DOHH2 (cell line): ENCODE results near the gene GGPS1.

ENCODE experiments used
- H3F3A ChIP-seq: fragments of 200-600 bp; sonication (generic), shearing (Covaris generic); 2 replicates; pipeline ENCODE4 v1.6.0; 2016; ENCODE audit warnings: antibody characterized with exemption, mild to moderate bottlenecking; ENCODE audit not compliant: control insufficient read depth, insufficient read depth
- H3K27ac ChIP-seq: fragments of 200-600 bp; sonication (generic); 2 replicates; pipeline ENCODE4 v1.5.1; 2014; ENCODE audit warnings: low read depth, mild to moderate bottlenecking, low read length, moderate library complexity
- H3K27me3 ChIP-seq: fragments of 200-600 bp; sonication (generic); 2 replicates; pipeline ENCODE4 v1.6.1; 2014; ENCODE audit warnings: mild to moderate bottlenecking, low read length, mixed read lengths; ENCODE audit not compliant: control insufficient read depth
- H3K36me3 ChIP-seq: fragments of 200-600 bp; sonication (generic); 2 replicates; pipeline ENCODE4 v1.6.1; 2014; ENCODE audit warnings: mild to moderate bottlenecking, low read length, moderate library complexity, mixed read lengths; ENCODE audit not compliant: control insufficient read depth
- H3K4me1 ChIP-seq: fragments of 200-600 bp; sonication (generic); 2 replicates; pipeline ENCODE4 v1.6.1; 2014; ENCODE audit warnings: mild to moderate bottlenecking, low read length, mixed read lengths; ENCODE audit not compliant: control insufficient read depth
- H3K4me2 ChIP-seq: fragments of 200-600 bp; sonication (generic); 2 replicates; pipeline ENCODE4 v1.6.0; 2014; ENCODE audit warnings: mild to moderate bottlenecking, low read length, moderate library complexity
- H3K4me3 ChIP-seq: fragments of 200-600 bp; sonication (generic); 2 replicates; pipeline ENCODE4 v1.5.1; 2014; ENCODE audit warnings: mild to moderate bottlenecking, low read length, mixed read lengths
- H3K79me2 ChIP-seq: fragments of 200-600 bp; sonication (generic); 2 replicates; pipeline ENCODE4 v1.6.1; 2014; ENCODE audit warnings: mild to moderate bottlenecking, low read length, mixed read lengths; ENCODE audit not compliant: control insufficient read depth
- H3K9me2 ChIP-seq: fragments of 200-600 bp; sonication (generic); replicated peaks from 2 replicates; pipeline ENCODE4 v1.6.1; 2014; ENCODE audit warnings: mild to moderate bottlenecking, low read length, mixed read lengths; ENCODE audit not compliant: control insufficient read depth
- H3K9me3 ChIP-seq: fragments of 200-600 bp; sonication (generic); 2 replicates; pipeline ENCODE4 v1.6.1; 2014; ENCODE audit warnings: antibody characterized with exemption, low read length, mixed read lengths; ENCODE audit not compliant: control insufficient read depth, insufficient read depth
- H4K20me1 ChIP-seq: fragments of 200-600 bp; sonication (generic); 2 replicates; pipeline ENCODE4 v1.6.0; 2014; ENCODE audit warnings: low read depth, mild to moderate bottlenecking, antibody characterized with exemption, low read length, moderate library complexity; ENCODE audit not compliant: control insufficient read depth, insufficient read depth
- CTCF ChIP-seq: fragments of 200-600 bp; sonication (generic); IDR thresholded peaks from one replicate; pipeline ENCODE4 v1.5.1; 2014; ENCODE audit warnings: antibody characterized with exemption, mild to moderate bottlenecking, low read depth, low read length; ENCODE audit not compliant: poor library complexity, severe bottlenecking
- EZH2phosphoT487 ChIP-seq: fragments of 200-600 bp; sonication (generic); IDR thresholded peaks from 2 replicates; pipeline ENCODE4 v1.6.1; 2017; ENCODE audit warnings: borderline replicate concordance, mild to moderate bottlenecking, antibody characterized with exemption, low read length, moderate library complexity, mixed read lengths

Gene GGPS1

DNA sequence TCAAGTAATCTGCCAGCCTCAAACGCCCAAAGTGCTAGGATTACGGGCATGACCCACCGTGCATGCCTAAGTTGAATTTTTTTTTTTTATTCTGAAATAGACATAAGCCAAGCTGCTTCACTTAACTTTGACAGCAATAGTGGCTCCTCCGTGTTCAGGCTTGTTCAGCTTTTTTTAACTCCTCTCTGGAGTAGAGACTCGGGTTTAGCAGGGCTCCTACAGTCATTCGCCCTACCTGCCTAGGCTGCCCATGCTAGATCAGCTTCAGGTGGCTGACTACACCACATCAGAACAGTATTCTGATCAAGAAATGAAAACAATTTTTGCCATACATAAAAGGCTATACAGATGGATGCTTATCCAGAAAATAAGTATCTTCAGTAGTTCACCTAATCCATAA is 15.1 kb upstream of the GGPS1 start:
- no peak overlapping the region for H3K4me3 ChIP-seq
- TF ChIP-seq CTCF (no peak), EZH2phosphoT487 (no peak)
- no peaks in the 10 kb centered on the region for H3K9me3 ChIP-seq
- H3K4me2 ChIP-seq = no peak overlapping the region
- H3K27ac ChIP-seq = no peak overlapping the region
- no peaks in the 10 kb centered on the region for H3K9me2 ChIP-seq
- peaks cover 85% of the 10 kb centered on the region for H3K79me2 ChIP-seq
- H3K4me1 ChIP-seq = peaks cover 4% of the 10 kb centered on the region; the same call in 1 of the 2 replicates
- H4K20me1 ChIP-seq = peaks cover 14% of the 10 kb centered on the region
- peaks cover 16% of the 10 kb centered on the region for H3K36me3 ChIP-seq
- H3F3A ChIP-seq = no peaks in the 10 kb centered on the region; the same call in 1 of the 2 replicates
- H3K27me3 ChIP-seq = no peaks in the 10 kb centered on the region

DNA sequence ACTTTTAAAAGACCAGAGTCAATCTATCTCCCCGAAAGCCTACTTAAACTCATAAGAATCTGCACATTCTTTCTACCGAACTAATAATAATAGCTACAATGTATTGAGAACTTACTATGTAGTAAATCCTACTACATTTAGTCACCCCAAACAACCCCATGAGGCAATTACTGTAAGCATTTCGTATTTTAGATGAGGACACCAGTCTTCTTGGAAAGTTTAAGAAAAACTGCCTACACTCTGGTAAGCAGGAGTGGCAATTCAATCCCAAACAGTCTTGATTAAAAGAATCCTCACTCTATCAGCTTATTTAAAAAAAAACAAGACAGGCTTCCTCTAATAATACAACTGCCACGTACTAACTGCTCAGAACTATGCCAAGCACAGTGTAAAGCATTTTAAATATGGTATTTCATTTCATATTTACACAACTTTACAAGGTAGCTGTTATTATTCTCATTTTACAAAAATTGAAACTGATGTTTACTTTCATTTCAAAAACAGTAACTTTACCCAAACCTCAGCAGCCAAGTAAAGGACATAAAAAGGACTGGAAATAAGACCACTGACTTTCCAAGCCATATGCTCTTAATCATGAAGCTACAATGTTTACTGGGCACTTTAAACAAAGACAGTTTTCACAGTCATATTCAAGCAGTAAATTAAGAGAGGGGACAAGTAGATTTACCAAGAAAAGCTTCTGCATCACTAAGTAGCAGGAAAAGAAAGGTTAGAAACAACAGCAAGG is 14.3 kb upstream of the GGPS1 start:
- Histone ChIP-seq H3K4me2 (no peak overlapping the region), H3F3A (no peaks in the 10 kb centered on the region; the same call in 1 of the 2 replicates), H3K27me3 (no peaks in the 10 kb centered on the region), H4K20me1 (peaks cover 18% of the 10 kb centered on the region), H3K79me2 (peaks cover 92% of the 10 kb centered on the region), H3K4me3 (no peak overlapping the region), H3K9me2 (no peaks in the 10 kb centered on the region), H3K4me1 (peaks cover 4% of the 10 kb centered on the region; the same call in 1 of the 2 replicates), H3K9me3 (no peaks in the 10 kb centered on the region), H3K36me3 (peaks cover 24% of the 10 kb centered on the region), H3K27ac (no peak overlapping the region)
- no peak for TF ChIP-seq CTCF
- TF ChIP-seq EZH2phosphoT487 = no peak

GRCh38 chr1:235315173-235315572 is 13.2 kb upstream of the GGPS1 start:
- H3K9me2 ChIP-seq = no peaks in the 10 kb centered on the region
- no peak overlapping the region for H3K4me3 ChIP-seq
- peaks cover 26% of the 10 kb centered on the region for H3K36me3 ChIP-seq
- peaks cover 4% of the 10 kb centered on the region; the same call in 1 of the 2 replicates for H3K4me1 ChIP-seq
- no peaks in the 10 kb centered on the region for H3K9me3 ChIP-seq
- peaks cover 18% of the 10 kb centered on the region for H4K20me1 ChIP-seq
- H3K27me3 ChIP-seq = no peaks in the 10 kb centered on the region
- no peak overlapping the region for H3K27ac ChIP-seq
- H3K4me2 ChIP-seq = no peak overlapping the region
- peaks cover 100% of the 10 kb centered on the region for H3K79me2 ChIP-seq
- no peak for TF ChIP-seq CTCF
- TF ChIP-seq EZH2phosphoT487 = no peak
- no peaks in the 10 kb centered on the region; the same call in 1 of the 2 replicates for H3F3A ChIP-seq
